Mesenchymal stem cell (in vitro differentiated cells and primary cell): ENCODE measurements around the gene NSUN7.

ENCODE experiments used
- DNase-seq: peaks from one replicate; pipeline ENCODE4 v3.0.0-alpha.2; 2013
- H2AFZ ChIP-seq: one replicate; pipeline ENCODE4 v1.6.1; 2013; ENCODE audit warnings: low read depth, mild to moderate bottlenecking, control low read depth, inconsistent platforms, low read length, moderate library complexity
- H2AK5ac ChIP-seq: 2 replicates; pipeline ENCODE4 v1.6.1; 2013; ENCODE audit warnings: low read length, moderate library complexity, mild to moderate bottlenecking, inconsistent platforms; ENCODE audit not compliant: severe bottlenecking
- H2BK120ac ChIP-seq: one replicate; pipeline ENCODE4 v1.6.1; 2013; ENCODE audit warnings: low read depth, mild to moderate bottlenecking, inconsistent platforms, low read length, moderate library complexity
- H2BK12ac ChIP-seq, 2 experiments: one replicate each; pipeline ENCODE4 v1.6.1; 2013; ENCODE audit warnings: inconsistent platforms in 2 of 2, low read length in 2 of 2, mild to moderate bottlenecking in 2 of 2, moderate library complexity in 2 of 2, control low read depth in 1 of 2
- H2BK15ac ChIP-seq: one replicate; pipeline ENCODE4 v1.6.1; 2013; ENCODE audit warnings: mild to moderate bottlenecking, low read depth, inconsistent platforms; ENCODE audit not compliant: poor library complexity, severe bottlenecking
- H2BK5ac ChIP-seq: 2 replicates; pipeline ENCODE4 v1.6.1; 2013; ENCODE audit warnings: low read depth, mild to moderate bottlenecking, low read length, control low read depth, inconsistent platforms; ENCODE audit not compliant: poor library complexity, severe bottlenecking
- H3K14ac ChIP-seq, 2 experiments: one replicate each; pipeline ENCODE4 v1.6.1; 2013; ENCODE audit warnings: inconsistent platforms in 2 of 2, low read length in 2 of 2, control low read depth in 1 of 2, mild to moderate bottlenecking in 1 of 2, moderate library complexity in 1 of 2
- H3K18ac ChIP-seq, 2 experiments: one replicate each; pipeline ENCODE4 v1.6.1; 2013; ENCODE audit warnings: inconsistent platforms in 2 of 2, low read length in 2 of 2, control low read depth in 1 of 2, low read depth in 1 of 2, mild to moderate bottlenecking in 1 of 2
- H3K23ac ChIP-seq, 2 experiments: one replicate each; pipeline ENCODE4 v1.6.1; 2013; ENCODE audit warnings: inconsistent platforms in 2 of 2, low read length in 2 of 2, mild to moderate bottlenecking in 2 of 2, moderate library complexity in 2 of 2, control low read depth in 1 of 2
- H3K27ac ChIP-seq: 2 replicates; pipeline ENCODE4 v1.5.1; 2013; ENCODE audit warnings: mild to moderate bottlenecking, moderate library complexity, low read length, control low read depth, inconsistent platforms; ENCODE audit not compliant: poor library complexity, severe bottlenecking
- H3K27me3 ChIP-seq, 2 experiments: 2 replicates each; pipeline versions ENCODE4 v1.6.1 to v1.7.0; 2013; ENCODE audit warnings: low read length in 2 of 2, mild to moderate bottlenecking in 2 of 2, moderate library complexity in 2 of 2, control low read depth in 1 of 2, inconsistent platforms in 1 of 2; ENCODE audit not compliant: control insufficient read depth in 1 of 2, insufficient read depth in 1 of 2
- H3K36me3 ChIP-seq, 2 experiments: 2 replicates each; pipeline versions ENCODE4 v1.6.1 to v1.7.0; 2013; ENCODE audit warnings: low read length in 2 of 2, control low read depth in 1 of 2, inconsistent platforms in 1 of 2, low read depth in 1 of 2, mild to moderate bottlenecking in 1 of 2; ENCODE audit not compliant: insufficient read depth in 2 of 2, control insufficient read depth in 1 of 2
- H3K4ac ChIP-seq, 2 experiments: one replicate each; pipeline ENCODE4 v1.6.1; 2013; ENCODE audit warnings: inconsistent platforms in 2 of 2, low read length in 2 of 2, mild to moderate bottlenecking in 2 of 2, moderate library complexity in 2 of 2, control low read depth in 1 of 2, low read depth in 1 of 2
- H3K4me1 ChIP-seq: 2 replicates; pipeline ENCODE4 v1.6.1; 2013; ENCODE audit warnings: low read depth, low read length, control low read depth; ENCODE audit not compliant: control insufficient read depth, insufficient read depth
- H3K4me2 ChIP-seq: 2 replicates; pipeline ENCODE4 v1.6.1; 2013; ENCODE audit warnings: low read length, mild to moderate bottlenecking, inconsistent platforms; ENCODE audit not compliant: poor library complexity, severe bottlenecking
- H3K4me3 ChIP-seq, 2 experiments: 2 replicates each; pipeline versions ENCODE4 v1.5.1 to v1.7.0; 2013; ENCODE audit warnings: low read length in 2 of 2, mild to moderate bottlenecking in 2 of 2, control low read depth in 1 of 2, low read depth in 1 of 2; ENCODE audit not compliant: insufficient read depth in 1 of 2
- H3K79me1 ChIP-seq: replicated peaks from 2 replicates; pipeline ENCODE4 v1.6.1; 2013; ENCODE audit warnings: mild to moderate bottlenecking, control low read depth, low read length, inconsistent platforms; ENCODE audit not compliant: poor library complexity, severe bottlenecking
- H3K9ac ChIP-seq: 2 replicates; pipeline ENCODE4 v1.7.0; 2013; ENCODE audit warnings: mild to moderate bottlenecking, low read length, moderate library complexity
- H3K9me3 ChIP-seq: 2 replicates; pipeline ENCODE4 v1.7.0; 2013; ENCODE audit warnings: mild to moderate bottlenecking, low read length; ENCODE audit not compliant: control insufficient read depth
- H4K8ac ChIP-seq: one replicate; pipeline ENCODE4 v1.6.1; 2013; ENCODE audit warnings: inconsistent platforms, mild to moderate bottlenecking, low read length, moderate library complexity
- H4K91ac ChIP-seq: one replicate; pipeline ENCODE4 v1.6.1; 2013; ENCODE audit warnings: mild to moderate bottlenecking, low read length, inconsistent platforms
- WGBS: methylation state at CpG from one replicate; pipeline ENCODE4 v1.1.7; 2013; ENCODE audit warnings: mixed read lengths; 5-methylcytosine and 5-hydroxymethylcytosine counted together

Gene NSUN7

DNA sequence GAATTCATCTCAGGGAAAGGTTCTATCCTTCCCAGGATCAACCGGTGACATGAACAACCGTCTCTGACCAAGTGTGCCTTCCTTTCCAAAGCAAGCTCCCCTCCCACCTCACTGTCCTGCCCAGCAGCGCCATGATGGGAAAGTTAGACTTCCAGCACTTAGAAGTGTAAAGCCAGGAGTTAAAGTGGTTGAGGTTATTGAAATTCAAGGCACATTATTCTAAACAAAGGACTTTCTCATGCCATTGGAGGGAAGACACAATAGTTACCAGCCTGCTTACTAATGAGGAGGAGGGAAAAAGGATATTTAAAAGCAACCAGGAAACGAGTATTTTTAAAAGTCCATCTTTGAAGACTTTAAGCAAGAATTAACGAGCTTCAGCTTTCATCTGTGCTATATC, 96.8 kb downstream of the NSUN7 start:
- H2BK120ac ChIP-seq, result no peak overlapping the region
- H3K27ac ChIP-seq, result no peak overlapping the region
- H3K9me3 ChIP-seq, result no peaks in the 10 kb centered on the region
- peaks cover 0 to 5% of the 10 kb centered on the region in 2 experiments for H3K36me3 ChIP-seq
- no peak overlapping the region for H2BK15ac ChIP-seq
- no peak overlapping the region for H3K23ac ChIP-seq
- no peak overlapping the region for H2BK12ac ChIP-seq
- H2BK5ac ChIP-seq, result no peak overlapping the region
- no peak for DNase-seq
- H4K91ac ChIP-seq, result no peak overlapping the region
- H3K4me1 ChIP-seq, result peaks cover 5% of the 10 kb centered on the region
- H3K4me3 ChIP-seq, result no peak overlapping the region
- H3K14ac ChIP-seq, result no peak overlapping the region
- no peak overlapping the region for H2AK5ac ChIP-seq
- no peak overlapping the region for H2AFZ ChIP-seq
- no peak overlapping the region for H3K9ac ChIP-seq
- H3K4ac ChIP-seq, result no peak overlapping the region
- H4K8ac ChIP-seq, result no peak overlapping the region
- H3K79me1 ChIP-seq, result peaks cover 26% of the 10 kb centered on the region
- no peak overlapping the region for H3K18ac ChIP-seq
- WGBS, result 100% methylated on average over 2 of the region's 5 CpGs
- H3K27me3 ChIP-seq, result no peaks in the 10 kb centered on the region
- no peak overlapping the region for H3K4me2 ChIP-seq

- no peak overlapping the region for H3K4me2 ChIP-seq
- H4K8ac ChIP-seq, result no peak overlapping the region
- no peaks in the 10 kb centered on the region for H3K27me3 ChIP-seq
- no peak overlapping the region for H3K4me3 ChIP-seq
- H2BK15ac ChIP-seq, result no peak overlapping the region
- 89% methylated on average over 4 of the region's 5 CpGs for WGBS
- H2AK5ac ChIP-seq, result no peak overlapping the region
- H3K9ac ChIP-seq, result no peak overlapping the region
- no peak for DNase-seq
- peaks cover 0 to 8% of the 10 kb centered on the region in 2 experiments for H3K36me3 ChIP-seq
- H2BK120ac ChIP-seq, result no peak overlapping the region
- no peak overlapping the region for H3K23ac ChIP-seq
- no peak overlapping the region for H3K18ac ChIP-seq
- H2BK5ac ChIP-seq, result no peak overlapping the region
- H3K14ac ChIP-seq, result peak overlapping the region in 1 of 2 experiments; percentile 61
- H3K4me1 ChIP-seq, result no peaks in the 10 kb centered on the region
- no peak overlapping the region for H4K91ac ChIP-seq
- no peak overlapping the region for H3K4ac ChIP-seq
- H2BK12ac ChIP-seq, result no peak overlapping the region
- H3K9me3 ChIP-seq, result no peaks in the 10 kb centered on the region
- no peak overlapping the region for H2AFZ ChIP-seq
- H3K27ac ChIP-seq, result no peak overlapping the region
- H3K79me1 ChIP-seq, result peaks cover 24% of the 10 kb centered on the region
Measured at GRCh38 chr4:40848251-40848650, 98.5 kb downstream of the NSUN7 start.

DNA sequence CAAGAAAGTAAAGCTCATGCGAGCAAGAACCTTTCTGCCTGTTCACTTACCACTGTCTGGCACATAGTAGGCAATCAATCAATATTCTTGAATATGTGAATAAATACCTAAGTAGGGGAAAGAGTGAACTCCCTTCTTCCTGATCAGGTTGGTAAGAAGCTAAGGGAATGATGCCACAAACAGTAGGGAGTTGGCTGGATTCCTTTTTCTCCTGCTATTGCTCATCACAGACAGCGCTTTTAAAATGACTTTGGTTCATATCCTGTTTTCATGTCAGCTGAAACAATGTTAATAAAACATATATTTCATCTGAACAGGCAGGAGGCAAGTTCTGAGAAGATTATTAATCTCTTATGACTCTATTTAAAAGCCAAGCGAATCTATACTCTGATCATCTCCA, 99.2 kb downstream of the NSUN7 start:
- Histone ChIP-seq H3K79me1 (peaks cover 21% of the 10 kb centered on the region), H2AK5ac (no peak overlapping the region), H3K18ac (no peak overlapping the region), H3K36me3 (peaks cover 0 to 9% of the 10 kb centered on the region in 2 experiments), H4K91ac (no peak overlapping the region), H2AFZ (no peak overlapping the region), H3K27me3 (no peaks in the 10 kb centered on the region), H3K9ac (peak overlapping the region; percentile 30), H3K4me2 (no peak overlapping the region), H2BK15ac (no peak overlapping the region), H3K14ac (no peak overlapping the region), H3K4ac (no peak overlapping the region), H3K4me3 (no peak overlapping the region), H2BK120ac (no peak overlapping the region), H2BK12ac (no peak overlapping the region), H3K23ac (no peak overlapping the region), H4K8ac (no peak overlapping the region), H3K27ac (no peak overlapping the region), H3K4me1 (no peaks in the 10 kb centered on the region), H3K9me3 (no peaks in the 10 kb centered on the region), H2BK5ac (no peak overlapping the region)
- DNase-seq, result no peak
- 98% methylated on average over 1 of the region's 3 CpGs for WGBS

DNA sequence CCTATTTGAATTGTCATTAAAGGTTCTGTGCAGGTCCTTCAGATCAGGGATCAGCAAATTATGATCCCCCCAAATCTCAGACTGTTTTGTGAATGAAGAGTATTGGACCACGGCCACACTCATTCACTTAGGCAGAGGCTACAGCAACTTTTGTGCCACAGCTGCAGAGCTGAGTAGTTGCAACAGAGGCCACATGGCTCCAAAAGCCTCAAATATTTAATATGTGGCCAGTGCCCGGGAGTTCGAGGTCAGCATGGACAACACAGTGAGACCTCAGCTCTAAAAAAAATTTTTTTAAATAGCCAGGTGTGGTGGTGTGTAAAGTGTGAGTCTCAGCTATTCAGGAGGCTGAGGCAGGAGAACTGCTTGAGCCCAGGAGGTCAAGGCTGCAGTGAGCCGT, 100.7 kb downstream of the NSUN7 start:
- Histone ChIP-seq H2BK120ac (no peak overlapping the region), H3K23ac (no peak overlapping the region), H2BK5ac (no peak overlapping the region), H2AK5ac (no peak overlapping the region), H2AFZ (no peak overlapping the region), H2BK15ac (no peak overlapping the region), H3K4me2 (no peak overlapping the region), H3K27ac (no peak overlapping the region), H4K91ac (no peak overlapping the region), H3K27me3 (no peaks in the 10 kb centered on the region), H3K79me1 (peaks cover 13% of the 10 kb centered on the region), H3K9me3 (no peaks in the 10 kb centered on the region), H3K18ac (no peak overlapping the region), H3K4ac (no peak overlapping the region), H4K8ac (no peak overlapping the region), H3K9ac (no peak overlapping the region), H3K36me3 (peaks cover 0 to 8% of the 10 kb centered on the region in 2 experiments), H3K4me1 (no peaks in the 10 kb centered on the region), H3K14ac (no peak overlapping the region), H3K4me3 (no peak overlapping the region), H2BK12ac (no peak overlapping the region)
- 76% methylated on average over 2 of the region's 4 CpGs for WGBS
- no peak for DNase-seq
